ENCODE results near the gene MMP11.

GRCh38 chr22:23743303-23743705 lies 29.3 kb upstream of the MMP11 start:
- TF ChIP-seq POLR2AphosphoS5 (IDR thresholded peaks at IDR 0.05; ENCODE audit: low read depth) = no peak
- no peak for TF ChIP-seq CTCF (IDR thresholded peaks at IDR 0.05; ENCODE audit: insufficient read depth, low read length)

Measured in HL-60 (cell line).